Cardiac muscle cell (in vitro differentiated cells and primary cell): ENCODE results near the gene EEF1A2. TPM values are rescaled to one million over a fixed set of nuclear protein-coding genes. Genes with fewer than 3 reads are reported as not detected.

Experiments
- DNase-seq, 2 donors: peaks; one replicate each; pipeline versions ENCODE4 v3.0.0 to v3.0.0-alpha.2; 2010 to 2017; ENCODE audit warnings: low read depth in 1 of 2, low spot score in 1 of 2
- H3K27ac ChIP-seq: fragments of 200-600 bp; sonication (generic); 2 replicates; pipeline ENCODE4 v1.5.1; 2016
- H3K27me3 ChIP-seq: fragments of 200-600 bp; sonication (generic); 2 replicates; pipeline ENCODE4 v1.6.0; 2016; ENCODE audit warnings: control low read depth
- H3K36me3 ChIP-seq: fragments of 200-600 bp; sonication (generic); 2 replicates; pipeline ENCODE4 v1.5.1; 2016; ENCODE audit warnings: control low read depth
- H3K4me1 ChIP-seq: fragments of 200-600 bp; sonication (generic); 2 replicates; pipeline ENCODE4 v1.8.1; 2017; ENCODE audit warnings: low read depth, mild to moderate bottlenecking, mixed run types
- H3K4me3 ChIP-seq: fragments of 200-600 bp; sonication (generic); 2 replicates; pipeline ENCODE4 v1.5.1; 2016; ENCODE audit warnings: mild to moderate bottlenecking
- H3K9me3 ChIP-seq: fragments of 200-600 bp; sonication (generic); 2 replicates; pipeline ENCODE4 v1.5.1; 2017; ENCODE audit warnings: low read depth, mild to moderate bottlenecking, control low read depth
- CTCF ChIP-seq: IDR thresholded peaks from 2 replicates; pipeline ENCODE4 v1.5.1; 2012; ENCODE audit warnings: low read depth, mild to moderate bottlenecking, low read length
- polyA plus RNA-seq: library from polyadenylated mRNA; unstranded; fragments of >200 nt; fragmentation: Nextera tagmentation; extraction: Ambion mirVana; gene quantifications from 2 replicates; pipeline ENCODE4 v1.2.1, GENCODE V29; 2016
- total RNA-seq: library from RNA; depleted of rRNA; stranded (reverse); fragments of >200 nt; gene quantifications from 2 replicates; pipeline ENCODE4 v1.2.3, GENCODE V29; 2016

EEF1A2 gene
- total and polyA plus RNA-seq, 2 experiments from 2014 or later: 309 to 1,016 TPM

GRCh38 chr20:63461104-63461763, 37.6 kb downstream of the EEF1A2 start:
- peak in 1 of 2 donors; percentile 80 for DNase-seq
- H3K27me3 ChIP-seq: no peaks in the 10 kb centered on the region
- H3K9me3 ChIP-seq: no peaks in the 10 kb centered on the region
- no peak for TF ChIP-seq CTCF
- no peaks in the 10 kb centered on the region for H3K36me3 ChIP-seq
- no peaks in the 10 kb centered on the region for H3K4me1 ChIP-seq
- H3K27ac ChIP-seq: no peak overlapping the region
- H3K4me3 ChIP-seq: no peak overlapping the region

GRCh38 chr20:63459070-63459380, 39.9 kb downstream of the EEF1A2 start:
- no peaks in the 10 kb centered on the region for H3K9me3 ChIP-seq
- H3K36me3 ChIP-seq: no peaks in the 10 kb centered on the region
- no peaks in the 10 kb centered on the region for H3K27me3 ChIP-seq
- no peaks in the 10 kb centered on the region for H3K4me1 ChIP-seq
- DNase-seq: no peak
- H3K4me3 ChIP-seq: no peak overlapping the region
- no peak for TF ChIP-seq CTCF
- H3K27ac ChIP-seq: no peak overlapping the region

GRCh38 chr20:63458170-63459069, 40.5 kb downstream of the EEF1A2 start:
- TF ChIP-seq CTCF: no peak

GRCh38 chr20:63457737-63458136, 41.1 kb downstream of the EEF1A2 start:
- TF ChIP-seq CTCF: no peak
- Histone ChIP-seq H3K9me3 (no peaks in the 10 kb centered on the region), H3K4me3 (no peak overlapping the region), H3K27ac (no peak overlapping the region), H3K36me3 (no peaks in the 10 kb centered on the region), H3K27me3 (no peaks in the 10 kb centered on the region), H3K4me1 (no peaks in the 10 kb centered on the region)
- peak in 1 of 2 donors; percentile 7 for DNase-seq

More at GRCh38 chr20:63458170-63459069, 40.5 kb downstream of the EEF1A2 start:
- no peak for DNase-seq
- Histone ChIP-seq H3K4me3 (no peak overlapping the region), H3K9me3 (no peaks in the 10 kb centered on the region), H3K27me3 (no peaks in the 10 kb centered on the region), H3K36me3 (no peaks in the 10 kb centered on the region), H3K27ac (no peak overlapping the region), H3K4me1 (no peaks in the 10 kb centered on the region)

- no peak for TF ChIP-seq CTCF
- no peak overlapping the region for H3K27ac ChIP-seq
- H3K27me3 ChIP-seq: no peaks in the 10 kb centered on the region
- no peak overlapping the region for H3K4me3 ChIP-seq
- H3K36me3 ChIP-seq: no peaks in the 10 kb centered on the region
- H3K9me3 ChIP-seq: no peaks in the 10 kb centered on the region
- H3K4me1 ChIP-seq: no peaks in the 10 kb centered on the region
- peak in 1 of 2 donors; percentile 46 for DNase-seq
Measured at GRCh38 chr20:63456429-63457284, 42.2 kb downstream of the EEF1A2 start.
